Hepatic stellate cell (primary cell): ENCODE data around the gene DAB1.

Experiments
- DNase-seq: peaks from one replicate; pipeline ENCODE4 v3.0.0; 2011; ENCODE audit warnings: low spot score

DAB1 gene

DNA sequence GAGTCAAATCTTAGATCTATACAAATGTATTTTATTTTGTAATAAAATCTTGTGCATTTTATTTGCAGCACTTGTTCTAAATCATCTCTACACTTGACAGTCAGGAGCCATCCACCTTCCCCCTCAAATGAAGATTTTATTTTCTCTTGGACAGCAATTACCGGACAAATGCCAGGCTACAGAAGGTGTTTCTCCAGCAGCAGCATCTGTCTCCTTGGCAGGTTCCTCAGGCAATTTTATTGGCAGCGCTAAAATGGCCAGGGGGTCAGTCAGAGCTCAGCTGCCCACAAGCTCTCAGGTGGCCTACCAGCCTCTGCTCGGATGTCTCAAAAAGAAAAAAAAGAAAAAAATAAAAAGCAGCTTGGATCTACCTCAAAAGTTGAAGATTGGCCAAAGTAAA is 107.6 kb downstream of the DAB1 start:
- DNase-seq: no peak

DNA sequence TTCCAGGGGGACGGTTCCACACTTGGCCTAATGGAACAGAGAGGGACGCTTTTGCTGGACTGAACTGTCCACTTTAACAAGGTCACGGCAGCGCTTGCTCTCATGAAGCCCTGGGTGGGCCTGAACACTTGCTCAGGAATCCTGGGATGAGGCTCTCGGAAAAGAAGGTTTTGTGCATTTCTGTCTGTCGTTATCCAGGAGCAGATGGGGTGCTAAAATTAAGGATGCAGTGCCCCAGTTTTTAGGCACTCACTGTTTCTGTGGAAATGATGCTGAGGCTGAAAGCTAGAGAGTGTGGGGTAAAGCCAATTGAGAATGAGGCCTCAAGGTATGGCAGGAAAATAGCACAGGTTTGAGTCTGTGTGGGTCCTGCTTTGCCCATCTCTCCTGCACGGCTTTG is 111.0 kb downstream of the DAB1 start:
- DNase-seq: no peak

GRCh38 chr1:57311411-57311810 is 112.4 kb downstream of the DAB1 start:
- DNase-seq: no peak

DNA sequence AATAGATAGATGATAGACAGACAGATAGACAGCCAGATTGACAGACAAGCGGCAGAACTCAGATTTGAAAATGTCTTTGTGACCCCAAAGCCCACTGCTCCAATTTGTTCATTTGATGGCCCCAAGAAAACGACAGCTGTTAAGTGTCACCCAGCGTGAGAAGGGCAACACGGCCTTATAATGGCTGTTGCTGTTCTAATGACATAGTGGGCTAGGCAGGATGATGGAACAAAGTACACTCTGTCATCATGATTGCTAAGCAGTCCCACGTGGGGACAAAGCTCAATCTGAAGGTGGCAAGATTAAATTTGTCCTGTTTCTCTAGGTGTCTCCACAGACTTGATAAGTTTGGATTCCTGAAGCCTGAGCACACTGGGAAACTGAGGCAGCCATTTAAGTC is 112.9 kb downstream of the DAB1 start:
- no peak for DNase-seq

DNA sequence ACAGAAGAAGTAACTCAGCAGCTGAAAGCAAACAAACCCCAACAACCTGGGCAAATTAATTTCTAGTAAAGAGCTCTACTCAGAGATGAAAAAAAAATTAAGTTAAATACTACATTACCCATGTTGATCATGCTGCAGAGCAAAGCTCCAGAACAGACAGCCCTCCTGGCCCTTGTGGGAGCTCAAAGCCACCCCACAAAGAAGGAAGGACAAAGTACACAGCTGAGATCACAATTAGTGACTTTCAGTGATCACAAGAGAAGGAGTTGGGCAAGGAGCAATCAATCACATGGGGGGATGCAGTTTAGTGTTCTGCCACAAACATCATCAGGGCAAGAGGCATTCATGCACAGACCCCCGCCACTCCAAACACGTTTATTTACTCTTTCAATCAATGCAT is 114.2 kb downstream of the DAB1 start:
- no peak for DNase-seq

DNA sequence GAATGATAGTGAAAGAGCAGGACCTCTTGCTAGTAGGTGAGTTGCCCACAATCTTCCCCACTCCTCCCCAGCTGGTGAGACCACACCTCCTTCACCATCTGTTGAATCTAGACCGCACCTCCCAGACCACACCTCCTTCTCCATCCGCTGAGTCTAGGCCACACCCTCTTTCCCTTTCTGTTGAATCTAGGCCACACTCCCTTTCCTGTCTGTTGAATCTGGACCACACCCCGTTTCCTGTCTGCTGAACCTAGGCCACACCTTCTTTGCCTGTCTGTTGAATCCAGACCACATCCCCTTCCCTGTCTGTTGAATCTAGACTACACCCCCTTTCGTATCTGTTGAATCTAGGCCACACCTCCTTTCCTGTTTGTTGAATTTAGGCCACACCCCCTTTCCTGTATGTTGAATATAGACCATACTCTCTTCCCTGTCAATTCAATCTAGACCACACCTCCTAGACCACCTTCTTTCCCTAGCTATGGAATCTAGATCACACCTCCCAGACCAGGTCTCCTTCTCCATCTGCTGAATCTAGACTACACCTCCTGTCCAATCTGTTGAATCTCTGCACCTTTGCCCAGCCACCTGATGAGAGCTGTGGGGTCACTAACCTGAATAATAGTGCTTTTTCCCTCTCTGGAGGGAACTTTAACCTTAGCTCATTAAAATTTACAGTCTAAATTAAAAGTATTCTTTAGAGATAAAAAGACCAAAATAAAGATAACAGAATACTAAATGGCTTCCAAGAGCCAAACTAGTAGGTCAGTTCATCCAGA is 116.3 kb downstream of the DAB1 start:
- no peak for DNase-seq

- DNase-seq: no peak
Measured at GRCh38 chr1:57304591-57304990, 119.3 kb downstream of the DAB1 start.

GRCh38 chr1:57302812-57303596 is 120.9 kb downstream of the DAB1 start:
- DNase-seq: no peak

GRCh38 chr1:57300186-57300585 is 123.7 kb downstream of the DAB1 start:
- no peak for DNase-seq

DNA sequence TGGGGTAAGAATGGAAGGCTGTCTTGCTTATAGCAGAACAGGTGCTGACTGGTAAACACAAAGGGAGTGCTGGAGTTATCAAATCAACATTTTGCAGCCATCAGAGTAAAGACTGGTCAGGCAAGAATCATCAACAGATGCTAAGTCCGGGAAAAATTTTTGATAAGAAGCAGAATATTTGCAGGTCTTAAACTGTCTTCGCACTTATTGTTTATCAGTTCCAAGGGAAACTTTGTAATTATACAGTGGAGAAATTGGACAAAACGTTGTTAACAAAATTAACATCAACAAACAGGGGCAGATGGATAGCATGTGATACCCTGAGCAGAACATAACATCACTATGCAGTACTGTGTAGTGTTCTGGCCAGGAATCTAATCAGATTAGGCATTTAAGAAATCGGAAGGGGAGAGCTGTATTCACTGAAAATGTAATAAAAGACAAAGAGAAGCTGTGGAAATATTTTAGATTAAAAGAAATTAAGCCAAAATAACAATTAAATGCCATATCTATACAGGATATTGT is 127.1 kb downstream of the DAB1 start:
- no peak for DNase-seq

- DNase-seq: no peak
Measured at GRCh38 chr1:57295326-57295725, 128.5 kb downstream of the DAB1 start.

GRCh38 chr1:57294177-57294576 is 129.7 kb downstream of the DAB1 start:
- no peak for DNase-seq

DNA sequence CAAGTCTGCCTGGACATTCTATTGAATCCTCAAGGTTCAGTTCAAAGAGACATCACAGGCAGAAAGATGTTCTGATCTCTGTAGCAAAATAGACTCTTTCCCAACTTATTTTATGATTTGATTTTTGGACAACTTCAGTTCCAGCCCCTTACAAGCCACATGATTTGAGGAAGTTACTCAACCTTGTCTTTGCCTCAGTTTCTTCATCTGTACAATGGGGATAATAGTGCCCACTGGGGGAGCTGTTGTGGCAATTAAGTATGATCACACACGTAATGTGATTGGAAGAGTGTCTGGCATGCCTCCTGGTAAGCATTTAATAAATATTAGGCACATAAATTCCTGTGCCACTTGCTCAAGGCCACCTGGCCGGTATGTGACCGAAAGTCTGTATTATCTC is 130.6 kb downstream of the DAB1 start:
- DNase-seq: no peak

DNA sequence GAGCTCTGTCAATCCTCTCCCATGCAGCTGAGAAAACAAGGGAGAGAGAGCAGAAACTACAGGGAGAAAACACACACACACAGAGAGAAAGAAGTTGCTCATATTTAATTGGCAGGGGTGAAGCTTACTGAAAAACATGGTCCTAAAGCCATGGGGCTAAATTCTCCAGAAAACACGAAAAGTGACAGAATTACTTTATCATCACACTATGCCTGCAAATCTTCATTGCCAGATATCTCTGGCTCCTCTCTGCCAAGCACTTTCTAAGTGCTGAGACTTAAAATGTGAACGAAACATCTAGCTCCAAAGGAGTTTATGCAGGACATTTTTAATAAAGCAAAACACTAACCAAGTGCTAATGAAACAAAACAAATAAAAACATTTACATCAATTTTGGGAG is 134.1 kb downstream of the DAB1 start:
- no peak for DNase-seq

DNA sequence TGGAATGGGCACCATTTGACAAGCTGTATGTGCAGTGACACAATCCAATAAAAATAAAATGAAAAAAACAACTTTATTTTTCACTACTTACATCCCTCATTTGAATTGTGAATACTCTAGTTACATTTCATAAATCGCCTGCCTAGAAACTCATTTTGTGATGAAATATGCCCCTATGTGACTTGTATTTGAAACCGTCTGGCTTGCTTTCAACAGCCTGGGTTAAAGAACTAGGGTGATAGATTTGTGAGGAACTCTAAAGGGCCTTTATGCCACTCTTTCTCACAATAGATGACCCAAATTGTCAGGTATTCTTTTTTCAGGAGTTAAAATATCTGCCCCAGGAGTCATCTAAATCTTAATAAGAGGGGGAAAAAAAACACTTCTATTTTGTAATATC is 137.9 kb downstream of the DAB1 start:
- DNase-seq: no peak

- DNase-seq: no peak
Measured at GRCh38 chr1:57282411-57282810, 141.4 kb downstream of the DAB1 start.

DNA sequence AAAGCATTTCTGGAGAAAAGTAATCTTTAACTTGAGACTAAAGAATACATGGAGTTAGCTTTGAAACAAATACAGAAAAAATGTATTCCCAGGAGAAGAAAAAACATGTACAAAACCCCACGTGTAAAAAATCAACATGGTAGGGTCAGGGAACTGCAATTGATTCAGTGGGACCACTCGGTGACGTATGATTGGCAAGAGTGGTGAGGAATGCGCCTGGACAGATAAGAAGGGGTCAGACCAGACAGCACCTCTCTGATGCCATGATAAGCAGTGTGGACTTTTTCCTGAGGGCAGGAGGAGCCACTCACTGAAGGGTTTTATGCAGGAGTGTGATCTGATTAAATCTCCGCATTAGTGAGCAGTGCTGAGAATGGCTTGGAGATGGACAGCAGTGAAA is 142.5 kb downstream of the DAB1 start:
- DNase-seq: no peak

GRCh38 chr1:57279909-57280666 is 143.8 kb downstream of the DAB1 start:
- no peak for DNase-seq

GRCh38 chr1:57278558-57278957 is 145.3 kb downstream of the DAB1 start:
- no peak for DNase-seq

GRCh38 chr1:57277681-57278080 is 146.2 kb downstream of the DAB1 start:
- DNase-seq: no peak

DNA sequence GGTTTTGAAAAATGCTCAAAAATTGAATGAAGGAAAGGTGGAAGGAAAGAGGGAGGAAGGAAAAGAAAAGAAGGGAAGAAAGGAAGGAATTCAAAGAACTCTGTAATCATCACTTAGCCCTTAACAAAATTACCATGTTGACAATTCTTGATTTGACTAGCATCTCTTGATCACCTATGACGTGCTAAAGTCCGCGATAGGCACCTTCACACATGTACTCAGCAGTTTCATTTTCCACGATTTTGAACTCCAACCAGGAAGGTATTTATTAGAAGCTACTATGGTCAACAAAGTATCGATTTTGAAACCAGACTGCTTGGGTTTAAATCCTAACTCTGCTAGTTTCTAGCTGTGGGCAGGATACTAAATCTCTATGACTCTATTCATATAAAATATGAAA is 146.9 kb downstream of the DAB1 start:
- DNase-seq: no peak

DNA sequence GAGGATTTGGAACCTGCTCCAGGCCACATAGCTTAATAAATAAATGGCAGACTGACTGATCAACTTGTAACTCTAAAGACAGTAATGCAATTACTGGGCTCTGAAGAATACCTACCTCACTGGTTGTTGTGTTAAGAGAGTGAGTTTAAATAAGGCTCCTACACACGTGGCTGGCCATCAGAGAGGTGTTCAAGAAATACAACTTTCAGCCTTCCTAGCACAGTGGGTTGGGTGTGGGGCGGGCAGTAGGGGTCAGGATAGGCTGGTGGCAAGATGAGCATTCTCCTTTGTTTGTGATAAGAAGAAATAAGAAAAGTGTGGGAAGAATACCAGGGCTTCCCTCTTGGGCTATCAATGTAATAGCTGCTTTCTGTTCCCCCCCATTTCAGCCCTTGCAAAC is 151.3 kb downstream of the DAB1 start:
- no peak for DNase-seq

- no peak for DNase-seq
Measured at GRCh38 chr1:57272150-57272549, 151.7 kb downstream of the DAB1 start.
